PC-3 (cell line): Measurements from ENCODE around the gene TMEM185A.
A peak's percentile ranks its signal among the peaks of the same experiment; 100 is the strongest.

ENCODE experiments used
- EZH2 ChIP-seq: fragments of 300-600 bp; sonication (generic); IDR thresholded peaks from one replicate; pipeline ENCODE4 v1.6.1; 2017; ENCODE audit warnings: antibody characterized with exemption, mild to moderate bottlenecking, low read length; ENCODE audit not compliant: unreplicated experiment
- EZH2phosphoT487 ChIP-seq: fragments of 300-600 bp; sonication (generic); IDR thresholded peaks from 2 replicates; pipeline ENCODE4 v1.6.1; 2018; ENCODE audit warnings: mild to moderate bottlenecking, antibody characterized with exemption, low read length, borderline replicate concordance
- TF ChIP-seq, protein P1 (sequence below): fragments of 300-600 bp; sonication (generic); conservative IDR thresholded peaks from 2 replicates; pipeline ENCODE4 v1.5.1; 2017; ENCODE audit warnings: antibody characterized with exemption, low read depth, mild to moderate bottlenecking, low read length

DNA sequence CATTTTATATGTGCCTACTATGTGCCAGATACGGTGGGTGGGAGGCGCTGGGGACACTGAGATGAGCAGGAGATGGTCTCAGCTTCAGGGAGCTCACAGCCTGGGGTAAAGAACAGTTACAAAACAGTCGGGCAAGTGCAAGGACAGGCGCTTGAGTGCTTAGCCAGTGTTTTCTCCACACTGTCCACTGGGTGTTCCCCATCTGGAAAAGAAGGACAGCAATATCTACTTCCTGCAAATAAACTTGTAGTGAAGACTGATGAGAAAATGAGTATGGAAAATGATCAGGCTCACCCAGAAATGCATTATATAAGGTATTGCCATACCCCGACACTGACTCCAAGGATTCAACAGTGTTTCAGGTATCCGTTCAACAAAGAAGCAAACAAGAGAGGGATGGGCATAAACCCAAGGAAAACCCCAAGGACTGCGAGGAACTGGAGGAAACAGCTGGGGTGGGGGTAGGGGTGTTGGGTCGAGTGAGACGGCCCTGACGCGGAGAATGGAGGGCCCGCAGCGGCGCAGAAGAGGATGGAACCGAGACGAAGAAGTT is 835 bp downstream of the TMEM185A start:
- TF ChIP-seq, protein P1, sequence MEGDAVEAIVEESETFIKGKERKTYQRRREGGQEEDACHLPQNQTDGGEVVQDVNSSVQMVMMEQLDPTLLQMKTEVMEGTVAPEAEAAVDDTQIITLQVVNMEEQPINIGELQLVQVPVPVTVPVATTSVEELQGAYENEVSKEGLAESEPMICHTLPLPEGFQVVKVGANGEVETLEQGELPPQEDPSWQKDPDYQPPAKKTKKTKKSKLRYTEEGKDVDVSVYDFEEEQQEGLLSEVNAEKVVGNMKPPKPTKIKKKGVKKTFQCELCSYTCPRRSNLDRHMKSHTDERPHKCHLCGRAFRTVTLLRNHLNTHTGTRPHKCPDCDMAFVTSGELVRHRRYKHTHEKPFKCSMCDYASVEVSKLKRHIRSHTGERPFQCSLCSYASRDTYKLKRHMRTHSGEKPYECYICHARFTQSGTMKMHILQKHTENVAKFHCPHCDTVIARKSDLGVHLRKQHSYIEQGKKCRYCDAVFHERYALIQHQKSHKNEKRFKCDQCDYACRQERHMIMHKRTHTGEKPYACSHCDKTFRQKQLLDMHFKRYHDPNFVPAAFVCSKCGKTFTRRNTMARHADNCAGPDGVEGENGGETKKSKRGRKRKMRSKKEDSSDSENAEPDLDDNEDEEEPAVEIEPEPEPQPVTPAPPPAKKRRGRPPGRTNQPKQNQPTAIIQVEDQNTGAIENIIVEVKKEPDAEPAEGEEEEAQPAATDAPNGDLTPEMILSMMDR, result peak; percentile 19; the same call in 1 of the 2 replicates
- TF ChIP-seq EZH2phosphoT487 (no peak), EZH2 (no peak)
